DOHH2 (cell line): ENCODE data around the gene NDUFB3.
A peak's percentile ranks its signal among the peaks of the same experiment; 100 is the strongest.
"Not testable (repeated sequence)": the region's sequence is repeated elsewhere in the genome, so short reads cannot be mapped to it uniquely, and the experiment has no call there.

Experiments used
- H3F3A ChIP-seq: fragments of 200-600 bp; sonication (generic), shearing (Covaris generic); 2 replicates; pipeline ENCODE4 v1.6.0; 2016; ENCODE audit warnings: antibody characterized with exemption, mild to moderate bottlenecking; ENCODE audit not compliant: control insufficient read depth, insufficient read depth
- H3K27ac ChIP-seq: fragments of 200-600 bp; sonication (generic); 2 replicates; pipeline ENCODE4 v1.5.1; 2014; ENCODE audit warnings: low read depth, mild to moderate bottlenecking, low read length, moderate library complexity
- H3K27me3 ChIP-seq: fragments of 200-600 bp; sonication (generic); 2 replicates; pipeline ENCODE4 v1.6.1; 2014; ENCODE audit warnings: mild to moderate bottlenecking, low read length, mixed read lengths; ENCODE audit not compliant: control insufficient read depth
- H3K36me3 ChIP-seq: fragments of 200-600 bp; sonication (generic); 2 replicates; pipeline ENCODE4 v1.6.1; 2014; ENCODE audit warnings: mild to moderate bottlenecking, low read length, moderate library complexity, mixed read lengths; ENCODE audit not compliant: control insufficient read depth
- H3K4me1 ChIP-seq: fragments of 200-600 bp; sonication (generic); 2 replicates; pipeline ENCODE4 v1.6.1; 2014; ENCODE audit warnings: mild to moderate bottlenecking, low read length, mixed read lengths; ENCODE audit not compliant: control insufficient read depth
- H3K4me2 ChIP-seq: fragments of 200-600 bp; sonication (generic); 2 replicates; pipeline ENCODE4 v1.6.0; 2014; ENCODE audit warnings: mild to moderate bottlenecking, low read length, moderate library complexity
- H3K4me3 ChIP-seq: fragments of 200-600 bp; sonication (generic); 2 replicates; pipeline ENCODE4 v1.5.1; 2014; ENCODE audit warnings: mild to moderate bottlenecking, low read length, mixed read lengths
- H3K79me2 ChIP-seq: fragments of 200-600 bp; sonication (generic); 2 replicates; pipeline ENCODE4 v1.6.1; 2014; ENCODE audit warnings: mild to moderate bottlenecking, low read length, mixed read lengths; ENCODE audit not compliant: control insufficient read depth
- H3K9me2 ChIP-seq: fragments of 200-600 bp; sonication (generic); replicated peaks from 2 replicates; pipeline ENCODE4 v1.6.1; 2014; ENCODE audit warnings: mild to moderate bottlenecking, low read length, mixed read lengths; ENCODE audit not compliant: control insufficient read depth
- H3K9me3 ChIP-seq: fragments of 200-600 bp; sonication (generic); 2 replicates; pipeline ENCODE4 v1.6.1; 2014; ENCODE audit warnings: antibody characterized with exemption, low read length, mixed read lengths; ENCODE audit not compliant: control insufficient read depth, insufficient read depth
- H4K20me1 ChIP-seq: fragments of 200-600 bp; sonication (generic); 2 replicates; pipeline ENCODE4 v1.6.0; 2014; ENCODE audit warnings: low read depth, mild to moderate bottlenecking, antibody characterized with exemption, low read length, moderate library complexity; ENCODE audit not compliant: control insufficient read depth, insufficient read depth
- EZH2phosphoT487 ChIP-seq: fragments of 200-600 bp; sonication (generic); IDR thresholded peaks from 2 replicates; pipeline ENCODE4 v1.6.1; 2017; ENCODE audit warnings: borderline replicate concordance, mild to moderate bottlenecking, antibody characterized with exemption, low read length, moderate library complexity, mixed read lengths
- TF ChIP-seq, protein P1 (sequence below): fragments of 200-600 bp; sonication (generic); IDR thresholded peaks from one replicate; pipeline ENCODE4 v1.5.1; 2014; ENCODE audit warnings: antibody characterized with exemption, mild to moderate bottlenecking, low read depth, low read length; ENCODE audit not compliant: poor library complexity, severe bottlenecking

NDUFB3 gene

DNA sequence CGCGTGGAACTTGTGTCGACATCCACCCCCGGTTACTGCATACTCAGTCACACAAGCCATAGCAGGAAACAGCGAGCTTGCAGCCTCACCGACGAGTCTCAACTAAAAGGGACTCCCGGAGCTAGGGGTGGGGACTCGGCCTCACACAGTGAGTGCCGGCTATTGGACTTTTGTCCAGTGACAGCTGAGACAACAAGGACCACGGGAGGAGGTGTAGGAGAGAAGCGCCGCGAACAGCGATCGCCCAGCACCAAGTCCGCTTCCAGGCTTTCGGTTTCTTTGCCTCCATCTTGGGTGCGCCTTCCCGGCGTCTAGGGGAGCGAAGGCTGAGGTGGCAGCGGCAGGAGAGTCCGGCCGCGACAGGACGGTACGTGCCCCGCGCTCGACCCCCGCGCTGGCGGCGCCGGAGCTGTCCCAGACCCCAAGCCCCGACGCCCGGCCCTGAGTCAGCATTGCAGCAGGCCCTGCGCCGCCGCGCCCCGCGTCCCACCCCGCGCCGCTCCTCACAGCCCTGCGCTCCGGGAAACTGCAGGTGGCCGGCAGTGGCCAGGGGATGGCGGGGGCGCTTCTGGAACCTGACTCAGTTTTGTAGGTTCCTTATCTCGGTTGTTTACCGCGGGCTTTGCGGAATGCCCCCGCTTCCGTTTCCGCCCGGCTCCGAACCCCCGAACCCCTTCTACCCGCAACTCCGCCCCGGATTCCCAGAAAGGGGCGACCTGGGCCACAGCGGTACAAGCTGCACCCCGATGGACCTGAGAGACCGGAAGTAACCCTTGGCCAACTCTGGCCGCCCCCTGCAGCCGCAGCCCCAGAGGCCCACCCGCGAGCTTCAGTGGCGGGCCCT lies 44.5 kb downstream of the NDUFB3 start, which contains the start of gene CFLAR:
TSS of gene CFLAR (plus strand) at position 50 of the 844 bp plus-strand sequence. CDS start 13,702 bp downstream, outside the sequence.
- Histone ChIP-seq H3K27me3 (no peaks in the 10 kb centered on the region), H3K36me3 (no peaks in the 10 kb centered on the region), H3K4me3 (peak within 1 kb of the TSS; percentile 92), H3K27ac (peak within 1 kb of the TSS; percentile 88), H4K20me1 (no peaks in the 10 kb centered on the region), H3F3A (peaks cover 14% of the 10 kb centered on the region), H3K79me2 (peaks cover 7% of the 10 kb centered on the region), H3K4me1 (peaks cover 44% of the 10 kb centered on the region), H3K9me2 (no peaks in the 10 kb centered on the region), H3K9me3 (no peaks in the 10 kb centered on the region), H3K4me2 (peak within 1 kb of the TSS; percentile 88)
- no peak for TF ChIP-seq EZH2phosphoT487
- TF ChIP-seq, protein P1, sequence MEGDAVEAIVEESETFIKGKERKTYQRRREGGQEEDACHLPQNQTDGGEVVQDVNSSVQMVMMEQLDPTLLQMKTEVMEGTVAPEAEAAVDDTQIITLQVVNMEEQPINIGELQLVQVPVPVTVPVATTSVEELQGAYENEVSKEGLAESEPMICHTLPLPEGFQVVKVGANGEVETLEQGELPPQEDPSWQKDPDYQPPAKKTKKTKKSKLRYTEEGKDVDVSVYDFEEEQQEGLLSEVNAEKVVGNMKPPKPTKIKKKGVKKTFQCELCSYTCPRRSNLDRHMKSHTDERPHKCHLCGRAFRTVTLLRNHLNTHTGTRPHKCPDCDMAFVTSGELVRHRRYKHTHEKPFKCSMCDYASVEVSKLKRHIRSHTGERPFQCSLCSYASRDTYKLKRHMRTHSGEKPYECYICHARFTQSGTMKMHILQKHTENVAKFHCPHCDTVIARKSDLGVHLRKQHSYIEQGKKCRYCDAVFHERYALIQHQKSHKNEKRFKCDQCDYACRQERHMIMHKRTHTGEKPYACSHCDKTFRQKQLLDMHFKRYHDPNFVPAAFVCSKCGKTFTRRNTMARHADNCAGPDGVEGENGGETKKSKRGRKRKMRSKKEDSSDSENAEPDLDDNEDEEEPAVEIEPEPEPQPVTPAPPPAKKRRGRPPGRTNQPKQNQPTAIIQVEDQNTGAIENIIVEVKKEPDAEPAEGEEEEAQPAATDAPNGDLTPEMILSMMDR, result no peak

DNA sequence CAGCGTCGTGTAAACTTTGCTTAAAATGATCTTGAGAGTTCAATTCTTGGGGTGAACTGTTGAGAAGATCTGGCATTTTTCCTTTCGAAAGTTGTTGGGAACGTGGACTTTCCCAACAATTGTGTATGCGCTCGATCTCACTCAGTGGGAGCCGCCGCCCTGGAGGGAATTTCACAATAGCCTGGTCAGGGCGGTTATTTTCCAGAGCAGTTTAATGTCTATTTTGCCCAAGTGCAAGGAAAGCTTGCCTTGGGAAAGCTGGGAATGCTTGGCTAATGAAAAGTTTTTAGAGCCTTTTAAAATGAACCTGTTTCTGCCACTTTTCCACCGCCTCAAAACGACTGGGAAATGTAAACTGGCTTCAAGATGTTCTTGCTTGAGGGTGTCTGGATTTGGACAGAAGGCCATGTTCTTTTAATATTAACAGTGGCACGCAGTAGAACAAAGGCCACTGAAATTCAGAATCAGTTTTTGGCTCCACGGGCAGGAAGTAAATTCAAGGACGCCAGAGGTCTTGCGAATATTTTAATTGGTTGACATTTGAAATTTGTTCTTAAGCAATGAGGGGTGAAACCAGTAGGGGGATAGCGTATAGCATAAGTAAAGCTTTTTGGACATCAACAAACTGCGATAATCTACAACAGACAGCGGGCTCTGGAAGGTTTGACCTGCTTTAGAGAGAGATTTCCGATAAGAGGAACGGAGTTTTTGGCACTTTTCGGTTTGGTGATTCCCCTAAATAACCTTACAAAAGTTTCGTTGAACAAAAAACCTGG lies 45.3 kb downstream of the NDUFB3 start:
- Histone ChIP-seq H3K4me2 (peak overlapping the region; percentile 88), H3K79me2 (peaks cover 7% of the 10 kb centered on the region), H3K27me3 (no peaks in the 10 kb centered on the region), H3K4me1 (peaks cover 44% of the 10 kb centered on the region), H3K9me2 (no peaks in the 10 kb centered on the region), H3F3A (peaks cover 14% of the 10 kb centered on the region), H3K4me3 (peak overlapping the region; percentile 92), H4K20me1 (no peaks in the 10 kb centered on the region), H3K9me3 (no peaks in the 10 kb centered on the region), H3K27ac (peak overlapping the region; percentile 88), H3K36me3 (no peaks in the 10 kb centered on the region)
- no peak for TF ChIP-seq EZH2phosphoT487
- TF ChIP-seq, protein P1, result peak; percentile 45

DNA sequence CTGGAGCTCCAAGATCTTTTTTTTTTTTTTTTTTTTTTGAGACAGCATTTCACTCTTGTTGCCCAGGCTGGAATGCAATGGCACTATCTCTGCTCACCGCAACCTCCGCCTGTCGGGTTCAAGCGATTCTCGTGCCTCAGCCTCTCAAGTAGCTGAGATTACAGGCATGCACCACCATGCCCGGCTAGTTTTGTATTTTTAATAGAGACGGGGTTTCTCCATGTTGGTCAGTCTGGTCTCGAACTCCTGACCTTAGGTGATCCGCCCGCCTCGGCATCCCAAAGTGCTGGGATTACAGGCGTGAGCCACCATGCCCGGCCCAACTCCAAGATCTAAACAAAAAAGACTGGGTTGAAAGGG lies 45.9 kb downstream of the NDUFB3 start:
- H3K27ac ChIP-seq, result peak overlapping the region; percentile 88
- not testable (repeated sequence) for H3K27me3 ChIP-seq, H3K9me3 ChIP-seq, H3K79me2 ChIP-seq, H3K36me3 ChIP-seq, H4K20me1 ChIP-seq, H3K9me2 ChIP-seq
- peak overlapping the region; percentile 88 for H3K4me2 ChIP-seq
- H3K4me3 ChIP-seq, result peak overlapping the region; percentile 92
- H3F3A ChIP-seq, result peaks cover 14% of the 10 kb centered on the region
- peaks cover 48% of the 10 kb centered on the region for H3K4me1 ChIP-seq
